Tongue (tissue), 2 donors: ENCODE data around the gene CSE1L. TPM values are rescaled to one million over a fixed set of nuclear protein-coding genes. Genes with fewer than 3 reads are reported as not detected.
"Not testable (repeated sequence)": the region's sequence is repeated elsewhere in the genome, so short reads cannot be mapped to it uniquely, and the experiment has no call there.

Experiments used
- DNase-seq: peaks from one replicate; pipeline ENCODE4 v3.0.0-alpha.2; 2015
- total RNA-seq: library from RNA; depleted of rRNA; stranded (reverse); fragments of >200 nt; gene quantifications from one replicate; pipeline ENCODE4 v1.2.3, GENCODE V29; 2014

Gene CSE1L
- total RNA-seq = 70.9 TPM

DNA sequence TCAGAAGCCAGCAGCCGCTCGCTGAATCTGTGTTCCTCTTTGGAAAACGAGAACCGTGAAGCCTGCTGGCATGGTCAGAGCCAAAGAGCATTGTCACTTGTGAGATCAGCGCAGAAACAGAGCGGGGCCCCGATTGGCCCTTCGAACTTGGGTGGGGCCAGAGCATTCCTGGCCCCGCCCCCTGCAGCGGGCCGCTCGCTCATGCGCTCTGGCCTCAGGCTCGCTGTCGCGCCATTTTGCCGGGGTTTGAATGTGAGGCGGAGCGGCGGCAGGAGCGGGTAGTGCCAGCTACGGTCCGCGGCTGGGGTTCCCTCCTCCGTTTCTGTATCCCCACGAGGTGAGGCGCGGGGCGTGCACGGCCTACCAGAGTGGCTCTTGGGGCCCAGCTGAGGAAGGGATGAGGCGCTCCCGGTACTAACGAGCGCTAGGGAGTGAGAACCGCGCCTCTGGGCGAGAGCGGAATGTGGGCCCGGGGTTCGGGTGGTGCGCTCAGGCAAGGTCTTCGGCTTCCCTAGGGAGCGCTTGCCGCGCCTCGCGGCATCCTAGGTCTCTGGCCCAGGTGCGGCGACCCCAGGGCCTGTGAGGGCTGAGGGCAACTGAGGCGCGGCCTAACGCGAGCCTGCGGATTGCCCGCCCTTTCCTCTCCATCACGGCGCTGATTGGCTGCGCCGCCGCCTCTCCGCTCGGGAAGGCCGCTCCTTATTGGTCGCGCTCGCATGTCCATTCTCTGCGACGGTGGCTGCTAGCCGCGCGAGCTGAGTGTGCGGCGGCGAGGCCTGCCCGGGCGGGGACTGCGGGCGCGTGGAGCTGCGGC, at the start of gene CSE1L:
TSS of gene CSE1L (plus strand) at position 226 of the 814 bp plus-strand sequence. CDS start 12,152 bp downstream, outside the sequence.
- peak; percentile 98 for DNase-seq

DNA sequence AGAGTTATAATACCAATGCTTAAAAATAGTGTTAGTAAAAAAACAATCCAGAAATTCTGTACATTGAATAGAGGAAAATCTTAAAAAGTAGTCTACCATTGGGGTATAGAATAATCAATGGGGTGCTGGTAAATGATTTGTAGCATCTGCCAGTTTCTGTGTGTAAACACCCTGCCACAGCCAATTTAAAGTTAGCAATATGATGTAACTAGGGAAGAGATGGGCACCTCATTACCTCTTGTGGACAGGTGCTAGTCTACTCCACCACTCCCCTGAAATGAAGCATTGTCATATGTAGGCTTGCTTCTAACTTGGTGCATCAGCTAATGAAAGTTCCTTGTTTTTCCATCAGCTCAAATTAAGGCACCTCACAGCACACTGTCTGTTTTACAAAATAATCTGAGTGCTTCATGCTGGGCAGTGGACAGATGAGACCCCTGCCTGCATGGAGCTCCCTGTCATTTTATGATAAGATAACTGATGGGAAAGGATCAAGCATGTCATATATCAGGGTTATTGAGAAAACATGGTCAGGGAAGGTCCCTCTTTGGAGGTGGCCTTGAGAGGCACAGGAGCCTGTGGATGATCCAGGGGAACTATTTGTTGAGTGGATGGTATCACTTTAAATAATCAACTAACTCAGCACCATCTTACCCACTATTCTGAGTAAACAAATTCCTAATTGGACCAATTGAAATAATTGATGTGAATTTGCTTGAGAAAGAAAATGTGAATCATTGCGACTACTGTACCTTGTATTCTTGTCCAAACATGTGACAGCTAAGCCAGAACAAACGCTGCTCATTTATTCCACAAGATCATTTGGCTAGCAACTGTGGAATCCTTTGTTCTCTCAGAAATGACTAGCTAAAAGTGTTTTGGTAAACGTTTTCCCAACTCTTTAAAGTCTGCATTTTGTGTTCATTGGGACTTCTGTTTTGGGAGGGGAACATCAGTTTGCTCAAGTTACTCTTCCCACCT, 45.9 kb upstream of the CSE1L start:
- DNase-seq = no peak

- DNase-seq = no peak
Measured at GRCh38 chr20:49001741-49002140, 44.4 kb upstream of the CSE1L start.

- DNase-seq = no peak
Measured at GRCh38 chr20:49006446-49006980, 39.6 kb upstream of the CSE1L start.

DNA sequence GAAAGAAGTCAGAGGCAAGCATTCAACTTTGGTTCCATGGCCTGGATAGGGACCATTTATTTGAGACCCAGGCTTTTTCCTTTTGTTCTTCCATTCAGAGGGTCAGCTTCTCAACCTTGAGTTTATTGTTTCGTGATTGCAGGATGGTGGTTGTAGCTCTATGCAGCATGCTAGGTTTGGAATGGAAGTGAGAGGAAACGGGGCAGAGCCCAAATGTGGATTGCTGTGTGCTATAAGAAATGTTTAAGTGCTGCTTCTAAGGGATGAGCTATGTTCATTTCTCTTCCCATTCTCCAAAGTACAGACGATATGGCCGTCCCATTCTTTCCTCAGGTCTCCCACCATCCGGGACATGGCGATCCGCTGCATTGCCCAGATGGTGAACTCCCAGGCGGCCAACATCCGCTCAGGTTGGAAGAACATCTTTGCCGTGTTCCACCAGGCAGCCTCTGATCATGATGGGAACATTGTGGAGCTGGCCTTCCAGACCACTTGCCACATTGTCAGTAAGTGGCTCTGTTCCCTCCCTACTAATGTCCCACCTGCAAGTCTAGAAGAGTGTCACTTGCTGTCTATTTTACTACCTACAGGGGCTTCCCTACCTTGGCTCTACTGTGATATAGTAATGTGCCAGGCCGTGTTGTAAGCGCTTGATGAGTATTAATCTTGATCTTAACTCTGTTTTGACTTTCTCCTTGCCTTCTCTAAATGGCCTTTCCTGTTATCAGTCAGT, 36.0 kb upstream of the CSE1L start:
- DNase-seq = no peak

GRCh38 chr20:49024220-49024619, 21.9 kb upstream of the CSE1L start:
- DNase-seq = no peak

- DNase-seq = not testable (repeated sequence)
Measured at GRCh38 chr20:49028177-49028576, 17.9 kb upstream of the CSE1L start.

DNA sequence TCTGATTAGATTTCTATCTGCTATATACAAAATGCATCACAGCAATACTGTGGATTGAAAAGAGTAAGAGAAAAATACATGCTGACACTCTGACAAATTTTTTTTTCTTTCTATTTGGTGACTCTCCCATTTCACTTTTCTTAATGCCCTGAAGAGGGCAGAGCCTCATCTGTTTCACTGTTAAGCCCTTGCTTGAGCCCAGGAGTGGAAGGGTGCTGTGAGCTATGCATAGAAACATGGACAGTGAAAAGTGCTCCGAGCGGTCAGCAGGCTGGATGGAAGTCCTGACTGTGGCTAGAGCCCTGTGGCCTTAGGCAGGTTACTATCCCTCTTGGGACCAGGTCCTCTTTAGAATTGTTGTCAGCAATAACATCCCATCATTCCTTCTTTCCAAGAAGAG, 17.4 kb upstream of the CSE1L start:
- DNase-seq = no peak

GRCh38 chr20:49029203-49029602, 16.9 kb upstream of the CSE1L start:
- no peak for DNase-seq

DNA sequence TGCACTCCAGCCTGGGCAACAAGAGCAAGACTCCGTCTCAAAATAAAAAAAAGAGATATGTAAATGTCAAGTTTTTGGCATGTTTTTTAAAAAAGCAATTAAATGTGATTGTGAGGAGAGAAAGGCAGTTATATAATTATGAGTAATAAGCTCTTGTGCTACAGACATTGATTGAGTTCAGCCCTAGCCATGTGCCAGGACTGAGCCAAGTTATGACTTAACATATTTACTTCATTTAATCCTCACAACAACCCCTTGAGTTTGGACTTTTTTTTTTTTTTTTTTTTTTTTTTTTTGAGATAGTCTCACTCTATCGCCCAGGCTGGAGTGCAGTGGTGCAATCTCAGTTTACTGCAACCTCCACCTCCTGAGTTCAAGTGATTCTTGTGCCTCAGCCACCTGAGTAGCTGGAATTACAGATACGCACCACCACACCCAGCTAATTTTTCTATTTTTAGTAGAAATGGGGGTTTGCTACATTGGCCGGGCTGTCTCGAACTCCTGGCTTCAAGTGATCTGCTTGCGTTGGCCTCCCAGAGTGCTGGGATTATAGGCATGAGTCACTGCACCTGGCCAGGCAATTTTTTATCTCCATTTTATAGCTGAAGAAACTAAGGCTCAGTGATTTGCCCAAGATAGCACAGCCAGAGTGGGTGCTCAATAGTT, 15.0 kb upstream of the CSE1L start:
- DNase-seq = no peak

DNA sequence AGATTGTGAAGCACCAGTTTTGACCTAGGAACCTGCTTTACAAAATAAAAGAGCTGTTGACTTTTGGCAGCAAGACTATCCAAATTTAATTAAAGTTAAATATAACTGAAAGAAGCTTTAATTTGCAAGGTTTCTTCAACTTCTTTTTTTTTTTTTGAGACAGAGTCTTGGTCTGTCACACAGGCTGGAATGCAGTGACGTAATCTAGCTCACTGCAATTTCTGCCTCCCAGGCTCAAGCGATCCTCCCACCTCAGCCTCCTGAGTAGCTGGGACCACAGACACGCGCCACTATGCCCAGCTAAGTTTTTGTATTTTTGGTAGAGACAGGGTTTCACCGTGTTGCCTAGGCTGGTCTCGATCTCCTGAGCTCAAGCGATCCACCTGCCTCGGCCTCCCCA, 13.7 kb upstream of the CSE1L start:
- no peak for DNase-seq

DNA sequence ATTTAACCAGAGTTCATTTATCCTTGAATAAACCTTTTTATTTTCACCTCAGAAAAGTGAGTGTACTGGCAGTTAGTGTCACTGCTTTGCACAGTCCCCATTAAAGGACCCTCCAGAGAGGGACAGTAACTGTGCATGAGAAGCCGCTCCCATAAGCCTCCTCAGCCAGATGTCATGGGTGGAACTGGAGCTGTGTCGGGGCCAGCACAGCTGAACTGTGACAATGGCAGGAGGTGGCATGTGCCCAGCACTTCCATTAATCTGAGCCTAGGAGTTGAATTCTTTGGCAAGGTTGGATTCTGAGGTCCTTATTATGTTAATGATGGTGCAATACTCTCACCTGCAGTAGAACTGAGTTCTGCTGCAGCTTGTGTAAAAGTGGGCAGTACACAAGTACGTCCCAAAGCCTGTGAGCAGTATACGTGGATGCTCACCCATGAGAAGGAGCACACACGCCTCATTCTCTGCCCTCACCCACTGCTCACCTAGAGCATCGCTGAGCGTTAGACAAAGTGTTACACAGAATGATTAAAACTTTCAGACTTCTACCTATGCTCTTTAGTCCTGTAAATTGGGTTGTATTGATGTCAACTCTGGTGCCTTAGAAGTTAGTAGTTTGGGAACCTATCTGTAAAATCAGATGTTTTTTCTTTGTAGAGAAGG, 11.9 kb upstream of the CSE1L start:
- no peak for DNase-seq

DNA sequence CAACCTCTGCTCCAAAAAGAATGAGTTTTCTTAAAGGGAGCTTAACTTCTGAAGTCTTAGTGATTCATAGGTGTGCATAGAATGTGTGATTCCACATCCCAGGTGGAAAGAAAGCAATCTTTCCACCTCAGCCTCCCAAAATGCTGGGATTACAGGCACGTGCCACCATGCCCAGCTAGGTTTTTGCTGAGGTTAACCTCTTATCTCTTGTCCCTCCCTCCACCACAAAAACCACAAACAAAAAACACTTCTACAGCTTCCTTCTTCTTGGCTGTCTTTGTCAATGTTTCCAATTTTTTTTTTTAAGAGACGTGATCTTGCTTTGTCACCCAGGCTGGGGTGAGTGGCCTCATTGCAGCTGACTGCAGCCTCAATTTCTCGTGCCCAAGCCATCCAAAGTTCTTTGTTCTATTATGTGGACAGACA, 8.1 kb upstream of the CSE1L start:
- no peak for DNase-seq

DNA sequence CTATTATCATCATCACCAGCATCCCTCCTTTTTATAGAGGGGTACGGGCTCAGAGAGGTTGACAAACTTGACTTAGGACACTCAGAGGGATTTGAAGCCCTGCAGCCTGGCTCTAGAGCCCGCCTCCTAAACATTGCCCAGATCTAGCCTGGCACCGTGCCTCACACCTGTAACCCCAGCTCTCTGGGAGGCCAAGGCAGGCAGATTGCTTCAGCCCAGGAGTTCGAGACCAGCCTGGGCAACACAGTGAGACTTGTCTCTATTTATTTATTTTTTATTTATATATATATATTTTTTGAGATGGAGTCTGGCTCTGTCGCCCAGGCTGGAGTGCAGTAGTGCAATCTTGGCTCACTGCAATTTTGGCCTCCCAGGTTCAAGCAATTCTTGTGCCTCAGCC, 6.3 kb upstream of the CSE1L start:
- DNase-seq = no peak

- DNase-seq = no peak
Measured at GRCh38 chr20:49043000-49043399, 3.1 kb upstream of the CSE1L start.

DNA sequence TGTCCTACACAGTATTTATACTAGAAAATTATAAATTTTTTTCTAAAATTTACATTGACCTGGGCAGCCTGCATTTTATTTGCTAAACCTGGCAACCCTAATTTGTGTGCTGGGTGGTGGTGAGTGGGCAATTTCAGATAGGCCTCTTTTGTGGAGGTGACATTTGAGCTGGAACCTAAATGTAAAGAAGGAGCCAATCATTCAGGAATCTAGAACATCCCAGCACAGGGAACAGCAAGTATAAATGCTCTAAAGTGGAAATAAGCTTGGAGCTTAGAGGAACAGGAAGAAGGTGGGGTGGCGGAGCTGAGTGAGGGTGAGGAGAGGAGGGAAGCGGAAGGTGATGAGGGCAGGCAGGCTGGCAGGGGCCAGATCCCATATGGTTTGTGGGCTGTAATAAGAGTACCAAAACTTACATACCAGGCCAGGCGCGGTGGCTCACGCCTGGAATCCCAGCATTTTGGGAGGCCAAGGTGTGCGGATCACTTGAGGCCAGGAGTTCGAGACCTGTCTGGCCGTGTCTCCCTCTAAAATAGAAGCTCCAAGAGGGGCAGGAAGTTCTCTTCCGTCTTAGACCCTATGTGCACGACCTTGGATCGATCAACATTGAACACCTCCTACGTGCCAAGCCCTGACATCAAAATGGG, 549 bp upstream of the CSE1L start:
- peak; percentile 28 for DNase-seq

DNA sequence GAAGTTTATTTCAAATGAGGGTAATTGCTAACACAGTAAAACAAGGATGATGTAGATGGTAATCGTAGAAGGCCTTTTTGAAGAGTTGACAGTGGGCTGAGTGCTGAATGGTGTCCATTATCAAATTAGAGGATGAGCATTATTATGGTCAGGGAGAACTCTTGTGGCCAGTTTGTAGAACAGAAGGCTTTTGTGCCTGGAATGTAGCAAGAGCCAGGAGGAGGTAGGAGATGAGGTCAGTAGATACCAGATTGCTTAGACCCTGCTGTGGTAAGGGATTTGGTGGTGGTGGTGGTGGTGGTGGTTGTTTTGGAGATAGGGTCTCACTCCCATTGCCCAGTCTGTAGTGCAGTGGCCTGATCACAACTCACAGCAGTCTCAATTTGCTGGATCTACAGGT, 6.2 kb downstream of the CSE1L start:
- no peak for DNase-seq

DNA sequence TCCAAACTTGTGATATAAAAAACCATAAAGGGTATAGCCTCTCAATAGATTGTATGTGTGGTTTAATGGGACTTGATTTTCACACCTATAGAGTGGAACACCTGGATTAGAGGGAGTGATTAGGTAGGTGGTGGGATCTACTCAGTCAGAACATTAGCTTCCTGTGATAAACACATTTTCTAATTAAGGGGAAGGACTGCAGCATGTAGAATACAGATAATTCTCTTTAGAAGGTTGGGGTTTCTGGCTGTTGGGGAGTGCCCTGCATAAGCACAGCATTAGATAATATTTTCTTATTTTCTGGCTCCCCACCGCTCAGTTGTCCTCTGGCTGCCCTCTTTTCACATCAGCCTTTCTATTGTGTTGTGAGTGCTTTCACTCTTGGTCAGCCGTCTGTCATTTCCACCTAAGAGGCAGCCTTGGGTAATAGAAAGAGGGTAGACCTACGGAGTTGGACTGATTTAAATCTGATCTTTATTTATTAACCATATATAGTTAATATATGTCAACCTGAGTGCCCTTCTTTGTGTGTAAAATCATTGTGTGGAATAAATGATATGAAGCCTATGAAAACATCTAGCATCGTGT, 8.0 kb downstream of the CSE1L start:
- no peak for DNase-seq

- no peak for DNase-seq
Measured at GRCh38 chr20:49063279-49063678, 17.2 kb downstream of the CSE1L start.

DNA sequence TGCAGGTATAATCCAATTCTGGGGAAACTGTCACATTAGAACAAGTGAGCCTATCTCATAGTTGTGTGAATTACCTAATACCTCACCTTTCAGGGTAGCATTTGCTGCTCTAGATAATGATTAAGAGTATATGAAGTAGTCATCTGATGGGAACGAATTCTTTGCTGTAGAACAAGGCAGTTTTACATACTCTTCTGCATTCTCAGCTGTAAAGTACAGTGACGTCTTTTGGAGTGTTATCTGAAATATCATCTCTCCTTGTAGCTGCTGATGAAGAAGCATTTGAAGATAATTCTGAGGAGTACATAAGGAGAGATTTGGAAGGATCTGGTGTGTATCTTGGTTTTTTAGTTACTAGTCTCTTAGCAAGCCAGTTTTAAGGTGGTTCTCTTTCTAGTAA, 28.4 kb downstream of the CSE1L start:
- DNase-seq = no peak
